GM21619 (cell line): ENCODE data around the gene JAK2.
"Not testable (repeated sequence)": the region's sequence is repeated elsewhere in the genome, so short reads cannot be mapped to it uniquely, and the experiment has no call there.

Source experiments
- ATAC-seq: cut with Tn5 transposase; IDR thresholded peaks from one replicate; pipeline ENCODE4 v1.9.1; 2021; ENCODE audit not compliant: unreplicated experiment

JAK2 gene

GRCh38 chr9:4984621-4985385 is at the start of gene JAK2:
TSS of gene JAK2 (plus strand) at chr9:4985272. CDS start at chr9:5021988, 36,716 bp downstream.
- peak; percentile 64 for ATAC-seq

GRCh38 chr9:4936277-4936676 is 48.8 kb upstream of the JAK2 start:
- no peak for ATAC-seq

- peak; percentile 53 for ATAC-seq
Measured at GRCh38 chr9:4936823-4937222, 48.2 kb upstream of the JAK2 start.

DNA sequence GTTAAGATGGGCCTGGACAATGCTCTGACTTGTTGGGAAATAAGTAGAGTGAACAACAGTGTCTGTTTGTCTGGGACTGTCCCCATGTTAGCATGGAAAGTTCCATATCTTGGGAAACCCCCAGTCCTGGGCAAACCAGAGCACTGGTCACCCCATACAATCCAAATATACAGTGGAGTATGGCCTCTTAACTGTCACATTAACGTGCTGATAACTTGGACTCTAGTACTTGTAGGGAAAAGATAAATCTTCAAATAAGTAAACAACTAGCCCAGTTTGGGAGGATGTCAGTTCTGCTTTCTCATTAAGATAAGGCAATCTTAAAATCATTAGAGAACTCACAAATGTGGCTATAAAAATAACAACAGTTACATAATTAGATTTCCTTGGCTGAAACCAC is 47.6 kb upstream of the JAK2 start:
- ATAC-seq: no peak

DNA sequence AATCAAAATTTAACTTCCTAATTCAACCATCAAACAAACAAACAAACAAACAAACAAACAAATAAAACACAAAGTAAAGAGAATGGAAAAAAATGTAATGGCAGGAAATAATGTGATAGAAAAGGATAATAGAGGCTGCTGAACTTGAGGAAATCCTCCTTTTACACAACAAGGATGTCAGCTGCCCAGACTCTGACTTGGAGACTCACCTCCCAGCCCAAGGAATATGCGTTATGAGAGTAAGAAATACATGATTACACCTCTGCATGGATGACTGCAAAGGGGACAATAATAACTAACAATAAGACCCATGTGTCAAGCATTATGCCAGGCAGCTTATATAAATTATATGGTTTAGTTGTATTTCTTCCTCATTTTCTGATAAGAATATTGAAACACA is 46.6 kb upstream of the JAK2 start:
- ATAC-seq: no peak

- ATAC-seq: peak; percentile 83
Measured at GRCh38 chr9:4939118-4939561, 45.9 kb upstream of the JAK2 start.

GRCh38 chr9:4942042-4942691 is 42.9 kb upstream of the JAK2 start:
- ATAC-seq: not testable (repeated sequence)

DNA sequence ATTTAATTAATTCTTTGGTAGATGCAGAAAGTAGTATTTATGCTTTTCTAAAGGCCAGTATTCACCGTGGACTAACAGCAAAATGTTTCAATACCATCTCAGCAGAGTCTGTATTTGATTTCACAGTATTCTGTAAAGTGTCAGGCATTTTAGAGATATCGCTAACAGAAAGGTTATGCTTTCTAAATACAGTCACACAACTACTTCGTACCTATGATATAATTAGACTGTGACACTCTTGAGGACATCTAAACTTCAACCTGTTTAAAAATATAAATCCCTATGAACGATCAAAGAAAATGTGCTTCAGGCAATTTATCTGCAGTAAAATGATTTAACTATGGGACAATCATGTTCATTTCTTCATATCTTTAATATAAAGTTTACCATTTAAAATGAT is 41.7 kb upstream of the JAK2 start:
- ATAC-seq: no peak

DNA sequence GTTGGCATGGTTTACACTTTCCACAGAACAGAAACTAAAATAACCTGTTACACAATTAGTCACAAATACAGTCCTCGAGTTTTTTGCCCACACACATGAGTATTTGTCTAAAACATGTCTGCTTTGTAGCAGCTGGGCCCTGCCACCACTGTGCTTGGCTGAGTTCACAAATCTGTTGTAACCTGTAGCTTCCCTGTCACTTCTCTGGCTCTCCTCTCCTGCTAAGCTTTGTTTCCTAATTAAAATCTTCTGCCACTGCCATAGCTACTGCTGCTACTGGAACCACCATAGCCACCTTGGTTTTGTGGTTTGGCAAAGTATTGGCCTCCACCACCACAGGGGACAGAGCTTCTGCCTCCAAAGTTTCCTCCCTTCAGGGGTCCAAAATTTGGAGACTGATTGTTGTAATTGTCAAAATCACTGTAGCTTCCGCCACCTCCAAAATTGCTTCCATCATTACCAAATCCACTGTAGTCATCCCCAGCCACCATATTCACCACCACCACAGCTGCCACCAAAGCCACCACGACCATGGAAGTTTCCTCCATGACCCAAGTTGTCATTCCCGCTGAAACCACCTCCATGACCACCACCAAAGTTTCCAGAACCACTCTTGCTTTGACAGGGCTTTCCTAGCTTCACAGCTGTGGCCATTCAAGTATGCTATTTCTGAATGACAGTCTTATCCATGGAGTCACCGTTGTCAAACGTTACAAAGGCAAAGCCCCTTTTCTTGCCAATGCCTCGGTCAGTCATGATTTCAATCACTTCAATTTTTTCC is 40.5 kb upstream of the JAK2 start:
- ATAC-seq: not testable (repeated sequence)

- no peak for ATAC-seq
Measured at GRCh38 chr9:4946937-4947336, 38.1 kb upstream of the JAK2 start.

DNA sequence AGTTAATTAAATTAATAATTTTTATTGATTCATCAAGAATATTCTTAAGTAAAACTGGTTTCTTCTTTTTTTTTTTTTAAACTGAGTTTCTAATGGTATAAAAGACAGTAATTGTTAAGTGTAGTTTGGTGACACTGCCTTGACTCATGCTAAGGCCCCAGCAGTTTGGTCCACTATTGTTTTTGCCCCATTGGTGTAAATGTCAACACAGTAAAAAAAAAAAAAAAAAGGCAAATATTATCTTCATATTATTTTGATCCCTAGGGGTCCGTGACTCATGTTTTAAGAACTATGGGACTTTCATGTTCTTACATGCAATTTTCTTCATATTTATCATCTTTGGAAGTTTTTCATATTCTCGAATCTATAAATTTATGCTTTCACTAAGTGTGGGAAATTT is 29.2 kb upstream of the JAK2 start:
- ATAC-seq: no peak

DNA sequence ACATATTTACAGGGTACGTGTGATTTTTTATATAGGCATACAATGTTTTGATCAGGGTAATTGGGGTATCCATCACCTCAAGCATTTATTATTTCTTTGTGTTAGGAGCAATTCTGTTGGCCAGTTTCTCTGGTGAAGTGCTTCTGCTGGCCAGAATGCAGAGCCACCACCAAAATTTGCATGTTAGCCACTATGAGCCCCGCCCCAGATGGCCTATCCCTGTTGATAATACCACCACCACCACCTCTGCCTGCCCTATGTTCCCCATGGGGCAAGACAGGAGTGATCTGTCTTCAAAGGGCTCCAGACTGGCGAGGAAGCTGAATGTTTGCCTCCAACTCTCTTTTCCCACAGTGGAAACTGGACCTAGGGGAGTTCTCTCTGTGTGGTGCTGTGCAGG is 26.0 kb upstream of the JAK2 start:
- ATAC-seq: no peak

DNA sequence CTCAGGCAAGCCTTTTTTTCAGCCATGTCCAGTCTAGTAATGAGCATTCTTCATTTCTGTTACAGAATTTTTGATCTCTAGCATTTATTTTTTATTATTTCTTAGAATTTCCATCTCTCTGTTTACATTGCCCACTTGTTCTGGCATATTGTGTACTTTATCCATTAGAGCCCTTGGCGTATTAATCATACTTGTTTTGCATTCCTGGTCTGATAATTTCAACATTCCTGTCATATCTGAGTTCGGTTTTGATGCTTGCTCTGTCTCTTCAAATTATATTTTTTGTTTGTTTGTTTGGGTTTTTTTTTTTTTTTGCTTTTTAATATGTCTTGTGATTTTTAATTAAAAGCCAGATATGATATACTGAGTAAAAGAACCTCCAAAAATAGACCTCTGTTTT is 23.0 kb upstream of the JAK2 start:
- ATAC-seq: no peak

DNA sequence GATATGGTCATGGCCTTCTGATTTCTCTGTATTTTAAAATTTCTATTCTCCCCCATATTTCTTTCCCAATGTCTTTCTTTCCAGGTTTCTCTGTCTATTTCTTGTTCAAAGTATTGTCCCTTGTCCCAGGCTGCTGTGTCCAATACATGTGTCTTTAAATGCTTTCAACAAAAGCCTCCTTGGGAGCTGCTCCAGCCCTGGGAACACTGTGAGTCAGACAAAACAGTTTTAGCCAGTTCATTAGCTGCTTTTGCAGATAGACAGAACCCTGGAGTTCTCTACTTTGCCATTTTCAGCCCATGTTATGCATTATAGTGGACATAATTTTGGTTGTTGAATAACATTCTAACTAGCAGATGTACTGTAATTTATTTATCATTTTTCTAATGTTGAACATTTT is 20.5 kb upstream of the JAK2 start:
- no peak for ATAC-seq

DNA sequence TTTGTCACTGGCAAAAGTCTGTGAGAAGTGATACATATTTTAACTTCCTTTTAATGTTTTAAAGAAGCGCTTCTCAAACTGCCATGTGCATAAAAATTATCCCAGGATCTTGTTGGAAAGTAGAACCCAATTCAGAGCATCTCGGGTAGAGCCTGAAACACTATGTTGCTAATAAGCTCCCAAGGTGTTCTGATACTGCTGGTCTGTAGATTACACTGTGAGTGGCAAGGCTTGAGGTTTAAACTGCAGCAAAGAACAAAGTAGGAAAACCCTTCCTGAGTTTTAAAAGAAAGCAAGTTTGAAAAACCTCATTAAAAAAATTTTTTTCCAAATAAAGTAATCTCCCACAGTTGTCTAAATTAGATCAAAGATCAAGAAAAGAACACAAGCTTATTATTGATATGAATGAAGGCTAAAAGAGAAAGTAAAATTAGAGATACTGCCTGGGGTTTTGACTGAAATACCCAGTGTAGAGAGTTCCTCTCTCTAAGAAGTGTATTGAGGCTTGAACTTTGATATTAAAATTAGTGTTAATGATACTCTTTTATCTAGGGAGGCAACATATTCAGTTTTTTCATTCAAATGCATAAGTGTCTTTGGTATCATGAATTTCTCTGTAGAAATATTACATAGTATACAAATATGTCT is 19.8 kb upstream of the JAK2 start:
- ATAC-seq: no peak

DNA sequence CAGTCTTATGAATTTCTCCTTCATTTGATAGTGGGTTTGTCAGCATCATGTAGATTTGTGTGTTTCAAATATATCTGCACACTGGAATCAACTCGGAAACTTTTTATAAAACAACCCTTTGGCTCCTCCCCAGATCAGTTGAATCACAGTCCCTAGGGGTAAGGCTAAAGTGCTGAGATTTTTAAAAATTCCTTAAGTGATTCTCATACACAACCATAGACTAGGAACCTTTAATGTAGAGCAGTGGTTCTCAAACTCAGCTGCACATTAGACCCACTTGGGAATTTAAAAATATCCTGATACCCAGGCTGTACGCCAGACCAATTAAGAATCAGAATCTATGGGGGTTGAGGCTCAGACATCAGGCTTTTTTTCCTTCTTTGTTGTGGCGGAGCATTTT is 17.5 kb upstream of the JAK2 start:
- ATAC-seq: no peak

- ATAC-seq: no peak
Measured at GRCh38 chr9:4969130-4969529, 15.9 kb upstream of the JAK2 start.

DNA sequence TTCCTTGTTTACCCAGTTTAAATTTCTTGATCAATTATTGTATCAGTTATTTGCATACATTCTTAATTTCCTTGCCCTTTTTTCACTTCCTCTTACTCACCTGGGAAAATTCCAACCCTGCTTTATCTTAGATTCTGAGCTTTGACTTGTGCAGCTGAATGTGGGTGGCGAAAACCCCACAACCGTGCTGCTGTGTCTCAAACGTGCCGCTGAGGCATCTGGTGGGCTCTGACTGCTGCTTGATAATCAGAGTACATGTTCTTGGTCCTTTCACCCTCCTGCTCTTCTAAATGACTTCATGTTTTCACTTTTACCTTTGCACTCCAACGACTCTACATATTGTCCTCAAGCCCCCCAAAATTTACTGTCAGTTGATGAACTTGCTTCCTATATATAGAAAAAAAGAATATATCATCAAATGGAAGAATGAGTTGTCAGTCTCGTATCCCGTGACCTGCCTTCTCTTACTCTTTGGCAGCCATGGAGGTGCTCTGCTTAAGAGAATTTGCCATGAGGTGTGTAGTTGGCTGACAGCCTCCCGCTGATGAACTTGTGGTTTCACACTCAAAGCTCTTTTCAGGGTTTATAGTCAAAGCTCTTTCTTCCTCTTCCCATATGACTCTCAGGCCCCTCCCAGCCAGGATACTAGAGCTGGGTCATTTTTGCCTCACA is 14.0 kb upstream of the JAK2 start:
- peak; percentile 94 for ATAC-seq

DNA sequence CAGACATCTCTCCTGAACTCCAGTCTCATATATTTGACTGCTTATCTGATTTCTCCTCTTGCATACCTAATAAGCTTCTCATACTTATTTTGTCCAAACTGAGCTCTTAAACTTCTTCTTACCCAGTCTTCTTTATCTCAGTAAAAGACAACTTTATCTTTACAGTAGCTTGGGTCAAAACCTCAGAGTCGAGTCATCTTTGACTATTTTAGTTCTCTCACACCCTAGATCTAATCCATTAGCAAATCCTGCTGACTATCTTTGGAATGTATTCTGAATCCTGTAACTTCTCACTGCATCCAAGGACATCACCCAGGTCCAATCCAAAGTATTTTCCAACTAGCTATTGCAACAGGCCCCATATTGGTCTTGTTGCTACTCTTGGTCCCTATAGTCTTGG is 11.8 kb upstream of the JAK2 start:
- no peak for ATAC-seq

DNA sequence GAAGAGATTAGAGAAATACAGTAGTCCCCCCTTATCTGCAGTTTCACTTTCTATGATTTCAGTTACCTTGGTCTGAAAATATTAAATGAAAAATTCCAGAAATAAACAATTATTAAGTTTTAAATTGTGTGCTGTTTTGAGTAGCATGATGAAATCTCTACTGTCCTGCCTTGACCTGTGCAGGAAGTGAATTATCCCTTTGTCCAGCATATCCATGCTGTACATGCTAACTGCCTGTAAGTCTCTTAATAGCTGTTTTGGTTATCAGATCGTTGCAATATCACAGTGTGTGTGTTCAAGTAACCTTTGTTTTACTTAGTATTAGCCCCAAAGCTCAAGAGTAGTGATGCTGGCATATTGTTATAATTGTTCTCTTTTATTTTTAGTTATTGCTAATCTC is 11.2 kb upstream of the JAK2 start:
- ATAC-seq: no peak

DNA sequence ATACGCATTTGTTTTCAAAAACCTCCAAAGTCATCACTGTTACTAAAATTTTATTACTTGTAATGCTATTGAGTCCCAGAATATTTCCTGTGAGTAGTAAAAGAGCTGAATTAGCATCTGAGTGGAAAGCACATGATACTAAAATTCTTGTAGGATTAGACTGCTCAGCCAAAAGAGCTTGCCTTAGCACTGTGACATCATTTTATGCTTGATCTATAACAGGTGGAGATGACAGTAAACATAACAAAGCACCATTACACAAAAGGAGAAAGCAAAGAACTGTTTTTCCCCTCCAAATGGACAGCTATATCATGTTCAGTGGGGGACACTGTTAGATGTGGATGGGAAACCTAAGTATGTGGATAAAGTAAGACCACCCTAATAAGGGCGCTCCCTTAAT is 5.8 kb upstream of the JAK2 start:
- no peak for ATAC-seq
